SK-N-SH treated with all-trans-retinoic acid at 6 μM for 48 hours (cell line): ENCODE measurements around the gene ESYT2.

Experiments
- ESRRG ChIP-seq: fragments of 250-450 bp; sonication (Bioruptor Pico); IDR thresholded peaks from 2 replicates; pipeline ENCODE4 v1.6.1; 2021; ENCODE audit warnings: mild to moderate bottlenecking
- GLIS3 ChIP-seq: fragments of 250-450 bp; sonication (Bioruptor Pico); IDR thresholded peaks from 2 replicates; pipeline ENCODE4 v1.5.0; 2020; ENCODE audit warnings: mild to moderate bottlenecking, moderate library complexity
- ISL1 ChIP-seq: fragments of 250-450 bp; sonication (Bioruptor Pico); IDR thresholded peaks from 2 replicates; pipeline ENCODE4 v2.1.2; 2022; ENCODE audit warnings: mild to moderate bottlenecking, moderate library complexity
- RARB ChIP-seq: fragments of 250-450 bp; sonication (Bioruptor Pico); IDR thresholded peaks from 2 replicates; pipeline ENCODE4 v1.8.0; 2021; ENCODE audit warnings: mild to moderate bottlenecking, moderate library complexity
- TCF4 ChIP-seq: fragments of 250-450 bp; sonication (Bioruptor Pico); IDR thresholded peaks from 2 replicates; pipeline ENCODE4 v1.8.0; 2021; ENCODE audit warnings: mild to moderate bottlenecking, moderate library complexity, borderline replicate concordance
- ZFP3 ChIP-seq: fragments of 250-450 bp; sonication (Bioruptor Pico); IDR thresholded peaks from 2 replicates; pipeline ENCODE4 v1.5.0; 2020; ENCODE audit warnings: mild to moderate bottlenecking, moderate library complexity
- ZFP30 ChIP-seq: fragments of 450-650 bp; formaldehyde crosslinking; IDR thresholded peaks from 2 replicates; pipeline ENCODE4 v1.5.0; 2022; ENCODE audit warnings: mild to moderate bottlenecking, moderate library complexity
- ZNF565 ChIP-seq: fragments of 450-650 bp; formaldehyde crosslinking; conservative IDR thresholded peaks from 2 replicates; pipeline ENCODE4 v1.5.0; 2020; ENCODE audit warnings: low read depth, mild to moderate bottlenecking, moderate library complexity
- TF ChIP-seq, protein P1 (sequence below): fragments of 250-450 bp; sonication (Bioruptor Pico); IDR thresholded peaks from 2 replicates; pipeline ENCODE4 v1.8.0; 2020; ENCODE audit warnings: mild to moderate bottlenecking, moderate library complexity, borderline replicate concordance
- TF ChIP-seq, protein P2 (sequence below): fragments of 250-450 bp; sonication (Bioruptor Pico); IDR thresholded peaks from 2 replicates; pipeline ENCODE4 v1.8.0; 2021; ENCODE audit warnings: low read depth, mild to moderate bottlenecking, moderate library complexity, borderline replicate concordance
- TF ChIP-seq, protein P3 (sequence below): fragments of 250-450 bp; sonication (Bioruptor Pico); IDR thresholded peaks from 2 replicates; pipeline ENCODE4 v1.5.1; 2020; ENCODE audit warnings: low read depth, mild to moderate bottlenecking, moderate library complexity

DNA sequence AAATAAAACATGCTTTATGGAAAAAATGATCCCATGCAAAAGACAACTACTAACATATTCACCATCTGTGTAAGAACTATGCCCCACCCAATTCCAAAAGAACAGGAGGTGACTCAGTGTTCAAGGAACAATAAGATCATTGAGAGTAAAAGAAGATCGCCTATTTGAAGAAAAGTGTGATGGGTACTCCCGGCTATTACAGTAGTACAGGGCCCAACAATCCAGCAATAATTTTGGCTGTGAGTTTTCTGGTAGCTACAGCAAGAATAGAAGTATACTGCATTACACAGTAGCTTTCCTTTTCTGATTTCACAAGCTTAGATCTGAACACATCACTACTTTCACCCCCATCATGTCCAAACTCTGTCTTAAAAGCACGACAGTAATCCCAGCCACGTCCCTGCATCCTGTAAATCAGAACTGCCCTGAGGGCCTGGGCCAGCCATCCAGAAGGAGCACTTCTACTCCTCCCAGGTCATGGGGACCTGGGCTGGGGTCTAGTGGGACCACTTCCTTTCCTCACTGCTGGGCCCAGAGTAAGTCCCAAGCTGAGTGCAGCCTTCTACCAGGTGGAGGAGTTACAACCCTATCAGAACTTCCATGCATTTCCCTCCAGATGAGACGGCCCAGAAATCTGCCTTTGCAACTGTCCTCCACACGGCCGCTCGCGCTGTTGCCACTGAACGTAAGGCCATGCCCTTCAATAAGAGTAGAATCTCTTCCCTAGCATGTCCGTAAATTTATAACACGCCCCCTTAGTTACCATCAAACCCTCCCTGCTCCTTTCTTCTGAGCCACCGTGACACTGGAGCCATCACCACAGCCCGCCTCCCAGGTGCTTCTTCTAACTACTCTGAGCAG, 7.9 kb downstream of the ESYT2 start:
- TF ChIP-seq ESRRG (no peak), GLIS3 (no peak), ZNF565 (no peak), ZFP30 (CRISPR knock-in tag) (no peak), ISL1 (CRISPR knock-in tag) (no peak), RARB (CRISPR knock-in tag) (no peak), TCF4 (CRISPR knock-in tag) (no peak), ZFP3 (CRISPR knock-in tag) (no peak)
- TF ChIP-seq, protein P1, sequence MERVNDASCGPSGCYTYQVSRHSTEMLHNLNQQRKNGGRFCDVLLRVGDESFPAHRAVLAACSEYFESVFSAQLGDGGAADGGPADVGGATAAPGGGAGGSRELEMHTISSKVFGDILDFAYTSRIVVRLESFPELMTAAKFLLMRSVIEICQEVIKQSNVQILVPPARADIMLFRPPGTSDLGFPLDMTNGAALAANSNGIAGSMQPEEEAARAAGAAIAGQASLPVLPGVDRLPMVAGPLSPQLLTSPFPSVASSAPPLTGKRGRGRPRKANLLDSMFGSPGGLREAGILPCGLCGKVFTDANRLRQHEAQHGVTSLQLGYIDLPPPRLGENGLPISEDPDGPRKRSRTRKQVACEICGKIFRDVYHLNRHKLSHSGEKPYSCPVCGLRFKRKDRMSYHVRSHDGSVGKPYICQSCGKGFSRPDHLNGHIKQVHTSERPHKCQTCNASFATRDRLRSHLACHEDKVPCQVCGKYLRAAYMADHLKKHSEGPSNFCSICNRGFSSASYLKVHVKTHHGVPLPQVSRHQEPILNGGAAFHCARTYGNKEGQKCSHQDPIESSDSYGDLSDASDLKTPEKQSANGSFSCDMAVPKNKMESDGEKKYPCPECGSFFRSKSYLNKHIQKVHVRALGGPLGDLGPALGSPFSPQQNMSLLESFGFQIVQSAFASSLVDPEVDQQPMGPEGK (CRISPR knock-in tag) = no peak
- TF ChIP-seq, protein P2, sequence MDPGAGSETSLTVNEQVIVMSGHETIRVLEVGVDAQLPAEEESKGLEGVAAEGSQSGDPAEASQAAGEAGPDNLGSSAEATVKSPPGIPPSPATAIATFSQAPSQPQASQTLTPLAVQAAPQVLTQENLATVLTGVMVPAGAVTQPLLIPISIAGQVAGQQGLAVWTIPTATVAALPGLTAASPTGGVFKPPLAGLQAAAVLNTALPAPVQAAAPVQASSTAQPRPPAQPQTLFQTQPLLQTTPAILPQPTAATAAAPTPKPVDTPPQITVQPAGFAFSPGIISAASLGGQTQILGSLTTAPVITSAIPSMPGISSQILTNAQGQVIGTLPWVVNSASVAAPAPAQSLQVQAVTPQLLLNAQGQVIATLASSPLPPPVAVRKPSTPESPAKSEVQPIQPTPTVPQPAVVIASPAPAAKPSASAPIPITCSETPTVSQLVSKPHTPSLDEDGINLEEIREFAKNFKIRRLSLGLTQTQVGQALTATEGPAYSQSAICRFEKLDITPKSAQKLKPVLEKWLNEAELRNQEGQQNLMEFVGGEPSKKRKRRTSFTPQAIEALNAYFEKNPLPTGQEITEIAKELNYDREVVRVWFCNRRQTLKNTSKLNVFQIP (CRISPR knock-in tag) = no peak
- TF ChIP-seq, protein P3, sequence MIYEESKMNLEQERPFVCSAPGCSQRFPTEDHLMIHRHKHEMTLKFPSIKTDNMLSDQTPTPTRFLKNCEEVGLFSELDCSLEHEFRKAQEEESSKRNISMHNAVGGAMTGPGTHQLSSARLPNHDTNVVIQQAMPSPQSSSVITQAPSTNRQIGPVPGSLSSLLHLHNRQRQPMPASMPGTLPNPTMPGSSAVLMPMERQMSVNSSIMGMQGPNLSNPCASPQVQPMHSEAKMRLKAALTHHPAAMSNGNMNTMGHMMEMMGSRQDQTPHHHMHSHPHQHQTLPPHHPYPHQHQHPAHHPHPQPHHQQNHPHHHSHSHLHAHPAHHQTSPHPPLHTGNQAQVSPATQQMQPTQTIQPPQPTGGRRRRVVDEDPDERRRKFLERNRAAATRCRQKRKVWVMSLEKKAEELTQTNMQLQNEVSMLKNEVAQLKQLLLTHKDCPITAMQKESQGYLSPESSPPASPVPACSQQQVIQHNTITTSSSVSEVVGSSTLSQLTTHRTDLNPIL = no peak
